HEK293 (cell line): ENCODE data around the gene CAMK2D.

Experiments
- CTCF ChIA-PET: fragments of 350-600 bp; formaldehyde crosslinking; extraction: SDS; loops from one replicate; lab custom pipeline; 2021; ENCODE audit warnings: antibody characterized with exemption; lab: Yijun Ruan, JAX
- POLR2A ChIA-PET: fragments of 300-600 bp; formaldehyde crosslinking; extraction: SDS; loops from one replicate; lab custom pipeline; 2020; ENCODE audit warnings: antibody characterized with exemption, inconsistent platforms; lab: Yijun Ruan, JAX
- H3K27ac ChIP-seq: fragments of 200-500 bp; sonication (Bioruptor generic); 2 replicates; pipeline ENCODE4 v1.5.1; 2014; ENCODE audit warnings: low read depth, low read length, control low read depth, inconsistent platforms; ENCODE audit errors: extremely low read depth
- H3K36me3 ChIP-seq, 2 experiments: fragments of 200-500 bp in 1 of 2; sonication (Bioruptor generic) in 1 of 2; 1 replicate in 1 of 2; 2 replicates in 1 of 2; pipeline ENCODE4 v1.5.1; 2014 to 2017; ENCODE audit warnings: inconsistent platforms in 2 of 2, low read length in 2 of 2; ENCODE audit not compliant: control insufficient read depth in 2 of 2, insufficient read depth in 1 of 2
- H3K4me1 ChIP-seq: fragments of 200-500 bp; sonication (Bioruptor generic); 2 replicates; pipeline ENCODE4 v1.5.1; 2014; ENCODE audit warnings: mild to moderate bottlenecking, low read length, inconsistent platforms; ENCODE audit not compliant: control insufficient read depth, insufficient read depth
- H3K4me3 ChIP-seq: 2 replicates; pipeline ENCODE4 v1.5.1; 2011; ENCODE audit warnings: low read depth, mild to moderate bottlenecking, control low read depth, low read length, moderate library complexity
- H3K9me3 ChIP-seq: fragments of 200-500 bp; sonication (Bioruptor generic); 2 replicates; pipeline ENCODE4 v1.5.1; 2014; ENCODE audit warnings: low read depth, low read length, inconsistent platforms; ENCODE audit not compliant: control insufficient read depth, insufficient read depth
- FEZF1 ChIP-seq: fragments of 450-650 bp; formaldehyde crosslinking; IDR thresholded peaks from 2 replicates; pipeline ENCODE4 v1.5.1; 2016; ENCODE audit warnings: missing biosample characterization, missing genetic modification characterization
- GFI1B ChIP-seq: fragments of 450-650 bp; formaldehyde crosslinking; IDR thresholded peaks from 2 replicates; pipeline ENCODE4 v1.5.1; 2016; ENCODE audit warnings: missing biosample characterization, missing genetic modification characterization
- GLI2 ChIP-seq: fragments of 450-650 bp; formaldehyde crosslinking; IDR thresholded peaks from 2 replicates; pipeline ENCODE4; 2017; ENCODE audit warnings: missing biosample characterization, missing genetic modification characterization, low read depth, borderline replicate concordance
- GLIS2 ChIP-seq: fragments of 450-650 bp; formaldehyde crosslinking; IDR thresholded peaks from 2 replicates; pipeline ENCODE4 v1.5.1; 2016; ENCODE audit warnings: missing biosample characterization, missing genetic modification characterization
- SCRT2 ChIP-seq: fragments of 450-650 bp; formaldehyde crosslinking; IDR thresholded peaks from 2 replicates; pipeline ENCODE4 v1.5.1; 2016; ENCODE audit warnings: missing biosample characterization, missing genetic modification characterization
- ZBTB17 ChIP-seq: fragments of 450-650 bp; formaldehyde crosslinking; IDR thresholded peaks from 2 replicates; pipeline ENCODE4 v1.5.1; 2016; ENCODE audit warnings: missing biosample characterization, missing genetic modification characterization
- ZBTB44 ChIP-seq: fragments of 450-650 bp; IDR thresholded peaks from 2 replicates; pipeline ENCODE4 v1.5.1; 2018; ENCODE audit warnings: missing biosample characterization, mild to moderate bottlenecking, missing genetic modification characterization
- ZNF175 ChIP-seq: fragments of 450-650 bp; formaldehyde crosslinking; IDR thresholded peaks from 2 replicates; pipeline ENCODE4 v1.5.1; 2016; ENCODE audit warnings: missing biosample characterization, missing genetic modification characterization
- ZNF223 ChIP-seq: fragments of 450-650 bp; formaldehyde crosslinking; IDR thresholded peaks from 2 replicates; pipeline ENCODE4 v1.5.1; 2016; ENCODE audit warnings: missing biosample characterization, missing genetic modification characterization
- ZNF324 ChIP-seq: fragments of 450-650 bp; formaldehyde crosslinking; IDR thresholded peaks from 2 replicates; pipeline ENCODE4 v1.5.1; 2016; ENCODE audit warnings: missing biosample characterization, missing genetic modification characterization
- ZNF548 ChIP-seq: fragments of 450-650 bp; formaldehyde crosslinking; IDR thresholded peaks from 2 replicates; pipeline ENCODE4 v1.5.1; 2016; ENCODE audit warnings: missing biosample characterization, missing genetic modification characterization
- ZNF600 ChIP-seq: fragments of 450-650 bp; formaldehyde crosslinking; IDR thresholded peaks from 2 replicates; pipeline ENCODE4 v1.5.1; 2016; ENCODE audit warnings: missing biosample characterization, missing genetic modification characterization
- ZNF843 ChIP-seq: fragments of 450-650 bp; formaldehyde crosslinking; IDR thresholded peaks from 2 replicates; pipeline ENCODE4 v1.5.1; 2016; ENCODE audit warnings: missing biosample characterization, missing genetic modification characterization
- ZSCAN23 ChIP-seq: fragments of 450-650 bp; formaldehyde crosslinking; IDR thresholded peaks from 2 replicates; pipeline ENCODE4 v1.5.1; 2016; ENCODE audit warnings: missing biosample characterization, missing genetic modification characterization
- ZXDB ChIP-seq: fragments of 450-650 bp; formaldehyde crosslinking; IDR thresholded peaks from 2 replicates; pipeline ENCODE4 v1.5.1; 2016; ENCODE audit warnings: missing biosample characterization, missing genetic modification characterization
- TF ChIP-seq, protein P1 (sequence below): fragments of 450-650 bp; formaldehyde crosslinking; IDR thresholded peaks from 2 replicates; pipeline ENCODE4 v1.5.1; 2017; ENCODE audit warnings: missing biosample characterization, missing genetic modification characterization
- TF ChIP-seq, protein P2 (sequence below): fragments of 450-650 bp; formaldehyde crosslinking; IDR thresholded peaks from 2 replicates; pipeline ENCODE4 v1.5.1; 2017; ENCODE audit warnings: missing biosample characterization, missing genetic modification characterization
- TF ChIP-seq, protein P3 (sequence below): fragments of 450-650 bp; formaldehyde crosslinking; IDR thresholded peaks from 2 replicates; pipeline ENCODE4 v1.5.1; 2016; ENCODE audit warnings: missing biosample characterization, missing genetic modification characterization

The CAMK2D gene

DNA sequence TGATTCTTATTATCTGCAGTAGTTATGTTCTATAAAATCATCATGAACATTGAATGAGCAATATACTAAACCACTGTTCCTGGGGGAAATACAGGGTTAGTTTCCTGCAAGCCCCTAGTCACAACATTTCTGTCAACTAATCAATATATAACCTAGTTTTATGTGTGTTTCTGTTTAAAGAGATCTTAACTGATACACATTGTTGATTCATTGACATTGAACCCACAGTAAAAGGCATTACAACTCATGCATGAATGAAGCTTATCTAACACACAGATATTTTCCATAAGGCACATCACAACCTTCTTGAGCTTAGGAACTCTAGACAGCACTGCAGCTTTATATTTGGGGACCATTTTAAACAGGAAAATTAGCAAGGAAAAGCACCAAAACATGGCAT lies 134.2 kb downstream of the CAMK2D start:
- no peak for TF ChIP-seq ZNF175 (tag by site-specific recombination)
- TF ChIP-seq ZBTB17 (tag by site-specific recombination): no peak
- TF ChIP-seq, protein P1, sequence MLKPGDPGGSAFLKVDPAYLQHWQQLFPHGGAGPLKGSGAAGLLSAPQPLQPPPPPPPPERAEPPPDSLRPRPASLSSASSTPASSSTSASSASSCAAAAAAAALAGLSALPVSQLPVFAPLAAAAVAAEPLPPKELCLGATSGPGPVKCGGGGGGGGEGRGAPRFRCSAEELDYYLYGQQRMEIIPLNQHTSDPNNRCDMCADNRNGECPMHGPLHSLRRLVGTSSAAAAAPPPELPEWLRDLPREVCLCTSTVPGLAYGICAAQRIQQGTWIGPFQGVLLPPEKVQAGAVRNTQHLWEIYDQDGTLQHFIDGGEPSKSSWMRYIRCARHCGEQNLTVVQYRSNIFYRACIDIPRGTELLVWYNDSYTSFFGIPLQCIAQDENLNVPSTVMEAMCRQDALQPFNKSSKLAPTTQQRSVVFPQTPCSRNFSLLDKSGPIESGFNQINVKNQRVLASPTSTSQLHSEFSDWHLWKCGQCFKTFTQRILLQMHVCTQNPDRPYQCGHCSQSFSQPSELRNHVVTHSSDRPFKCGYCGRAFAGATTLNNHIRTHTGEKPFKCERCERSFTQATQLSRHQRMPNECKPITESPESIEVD (tag by site-specific recombination): peak; percentile 52
- peak; percentile 17; the same call in 1 of the 2 replicates for TF ChIP-seq FEZF1 (tag by site-specific recombination)
- no peak for TF ChIP-seq ZNF600 (tag by site-specific recombination)
- peak; percentile 50; the same call in 1 of the 2 replicates for TF ChIP-seq ZNF843 (tag by site-specific recombination)
- no peak for TF ChIP-seq GLIS2 (tag by site-specific recombination)
- peak; percentile 57; the same call in 1 of the 2 replicates for TF ChIP-seq ZBTB44 (tag by site-specific recombination)
- TF ChIP-seq ZNF223 (tag by site-specific recombination): no peak
- TF ChIP-seq GLI2 (tag by site-specific recombination): no peak
- ChIA-PET CTCF (no interaction called here), POLR2A (no interaction called here)
- Histone ChIP-seq H3K36me3 (no peaks in the 10 kb centered on the region), H3K27ac (no peak overlapping the region), H3K4me3 (no peak overlapping the region), H3K9me3 (no peaks in the 10 kb centered on the region), H3K4me1 (peaks cover 5% of the 10 kb centered on the region)

GRCh38 chr4:113625902-113626301 lies 135.6 kb downstream of the CAMK2D start:
- H3K9me3 ChIP-seq: no peaks in the 10 kb centered on the region
- no peak overlapping the region for H3K4me3 ChIP-seq
- CTCF ChIA-PET: no interaction called here
- TF ChIP-seq ZNF548: no peak
- peak; percentile 10; the same call in 1 of the 2 replicates for TF ChIP-seq SCRT2 (tag by site-specific recombination)
- TF ChIP-seq, all 188 proteins: peak for 1
- Histone ChIP-seq H3K4me1 (peaks cover 5% of the 10 kb centered on the region), H3K36me3 (no peaks in the 10 kb centered on the region), H3K27ac (no peak overlapping the region)
- POLR2A ChIA-PET: no interaction called here

DNA sequence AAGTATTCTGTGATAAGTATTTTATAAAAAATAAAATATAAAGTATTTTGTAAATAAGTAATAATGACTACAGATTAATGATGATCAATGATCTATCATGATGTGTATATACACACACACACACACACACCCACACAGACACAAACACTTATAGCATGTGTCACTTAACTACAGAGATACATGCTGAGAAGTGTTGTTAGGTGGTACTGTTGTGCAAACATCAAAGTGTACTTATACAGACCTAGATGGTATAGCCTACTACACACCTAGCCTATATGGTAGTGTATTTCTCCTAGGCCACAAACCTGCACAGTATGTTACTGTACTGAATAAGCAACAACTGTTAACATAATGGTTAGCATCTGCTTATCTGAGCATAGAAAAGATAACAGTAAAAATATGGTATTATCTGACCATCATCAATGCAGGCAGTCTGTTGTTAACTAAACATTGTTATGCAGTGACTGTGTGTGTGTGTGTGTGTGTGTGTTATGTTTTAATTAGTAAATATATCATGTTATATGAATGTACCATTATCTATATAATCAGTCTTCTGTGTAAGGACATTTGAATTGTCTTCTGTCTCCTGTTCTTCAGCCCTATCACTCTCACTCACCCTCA lies 138.2 kb downstream of the CAMK2D start:
- Histone ChIP-seq H3K9me3 (no peaks in the 10 kb centered on the region), H3K4me3 (no peak overlapping the region), H3K36me3 (no peaks in the 10 kb centered on the region), H3K4me1 (peaks cover 5% of the 10 kb centered on the region), H3K27ac (no peak overlapping the region)
- TF ChIP-seq ZNF324 (no peak), ZXDB (tag by site-specific recombination) (no peak), ZSCAN23 (tag by site-specific recombination) (no peak), GFI1B (tag by site-specific recombination) (no peak), ZBTB44 (tag by site-specific recombination) (no peak)
- TF ChIP-seq, protein P2, sequence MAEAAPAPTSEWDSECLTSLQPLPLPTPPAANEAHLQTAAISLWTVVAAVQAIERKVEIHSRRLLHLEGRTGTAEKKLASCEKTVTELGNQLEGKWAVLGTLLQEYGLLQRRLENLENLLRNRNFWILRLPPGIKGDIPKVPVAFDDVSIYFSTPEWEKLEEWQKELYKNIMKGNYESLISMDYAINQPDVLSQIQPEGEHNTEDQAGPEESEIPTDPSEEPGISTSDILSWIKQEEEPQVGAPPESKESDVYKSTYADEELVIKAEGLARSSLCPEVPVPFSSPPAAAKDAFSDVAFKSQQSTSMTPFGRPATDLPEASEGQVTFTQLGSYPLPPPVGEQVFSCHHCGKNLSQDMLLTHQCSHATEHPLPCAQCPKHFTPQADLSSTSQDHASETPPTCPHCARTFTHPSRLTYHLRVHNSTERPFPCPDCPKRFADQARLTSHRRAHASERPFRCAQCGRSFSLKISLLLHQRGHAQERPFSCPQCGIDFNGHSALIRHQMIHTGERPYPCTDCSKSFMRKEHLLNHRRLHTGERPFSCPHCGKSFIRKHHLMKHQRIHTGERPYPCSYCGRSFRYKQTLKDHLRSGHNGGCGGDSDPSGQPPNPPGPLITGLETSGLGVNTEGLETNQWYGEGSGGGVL: no peak
- TF ChIP-seq, protein P3, sequence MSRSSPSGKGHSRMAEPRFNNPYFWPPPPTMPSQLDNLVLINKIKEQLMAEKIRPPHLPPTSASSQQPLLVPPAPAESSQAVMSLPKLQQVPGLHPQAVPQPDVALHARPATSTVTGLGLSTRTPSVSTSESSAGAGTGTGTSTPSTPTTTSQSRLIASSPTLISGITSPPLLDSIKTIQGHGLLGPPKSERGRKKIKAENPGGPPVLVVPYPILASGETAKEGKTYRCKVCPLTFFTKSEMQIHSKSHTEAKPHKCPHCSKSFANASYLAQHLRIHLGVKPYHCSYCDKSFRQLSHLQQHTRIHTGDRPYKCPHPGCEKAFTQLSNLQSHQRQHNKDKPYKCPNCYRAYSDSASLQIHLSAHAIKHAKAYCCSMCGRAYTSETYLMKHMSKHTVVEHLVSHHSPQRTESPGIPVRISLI: no peak
- POLR2A ChIA-PET: no interaction called here
- CTCF ChIA-PET: no interaction called here
